Measurements from ENCODE around the gene CSF2. TPM values are rescaled to one million over a fixed set of nuclear protein-coding genes. Genes with fewer than 3 reads are reported as not detected.

Gene CSF2
- total RNA-seq, 4 donors from 2014 or later = not detected

Small RNA genes within 50 kb of the gene (small RNA-seq; reads per million reads assigned to genes)
- gene RF00285 = 0 reads per million in 4 donors

Other genes with a start within 250 kb of the CSF2 start
- not detected for gene MEIKIN, start 128.1 kb upstream of the CSF2 start, total RNA-seq
- 1 to 10 TPM in 3 of 4 donors, under 1 TPM in 1; 0.04 to 3.2 (median 1.1) TPM for gene ACSL6, start 62.1 kb upstream of the CSF2 start, total RNA-seq
- not detected for gene IL3, start 13.1 kb upstream of the CSF2 start, total RNA-seq
- 10 to 100 TPM; 14.7 to 22.2 (median 16.7) TPM for gene P4HA2, start 154.1 kb downstream of the CSF2 start, total RNA-seq
- gene PDLIM4, start 183.9 kb downstream of the CSF2 start, total RNA-seq = 10 to 100 TPM; 16.5 to 79.2 (median 47.7) TPM
- under 1 TPM in 3 of 4 donors, not detected in 1; 0.11 to 0.79 (median 0.38) TPM for gene SLC22A4, start 220.6 kb downstream of the CSF2 start, total RNA-seq

Measured in esophagus squamous epithelium (tissue), 4 donors.